Lower lobe of right lung (tissue), 2 donors: ENCODE data around the gene TPM4. TPM values are rescaled to one million over a fixed set of nuclear protein-coding genes. Genes with fewer than 3 reads are reported as not detected.
A peak's percentile ranks its signal among the peaks of the same experiment; 100 is the strongest.

Experiments used
- ATAC-seq, 2 donors: fragments of 200-7000 bp; cut with Tn5 transposase; one replicate each; pipeline ENCODE4 v1.9.1; 2020 to 2022; ENCODE audit warnings: mild to moderate bottlenecking in 2 of 2, moderate library complexity in 2 of 2
- DNase-seq: peaks from one replicate; pipeline ENCODE4 v3.0.0-alpha.2; 2020
- H3K27ac ChIP-seq: fragments of 200-600 bp; one replicate; pipeline ENCODE4 v1.8.0; 2022
- H3K27me3 ChIP-seq: fragments of 200-600 bp; one replicate; pipeline ENCODE4 v1.8.0; 2022; ENCODE audit warnings: low read depth
- H3K36me3 ChIP-seq: fragments of 200-600 bp; one replicate; pipeline ENCODE4 v1.8.0; 2022; ENCODE audit warnings: mild to moderate bottlenecking
- H3K4me1 ChIP-seq: fragments of 200-600 bp; one replicate; pipeline ENCODE4 v1.8.0; 2022
- H3K4me3 ChIP-seq: fragments of 200-600 bp; one replicate; pipeline ENCODE4 v1.8.0; 2022; ENCODE audit warnings: mild to moderate bottlenecking
- H3K9me3 ChIP-seq: fragments of 200-600 bp; one replicate; pipeline ENCODE4 v1.8.0; 2022
- intact Hi-C: fragments of 100-400 bp; cut with DNase I; formaldehyde crosslinking; loops from one replicate; pipeline ENCODE4 v1.11.0; 2022
- total RNA-seq: library from RNA; stranded (reverse); fragmentation: NEBNext Ultra II Directional; extraction: Animal tissue kit (Norgen Biotek cat#: 25700); gene quantifications from one replicate; pipeline ENCODE4 v1.2.1, GENCODE V29; 2021
- TF ChIP-seq, protein P1 (sequence below): fragments of 200-600 bp; IDR thresholded peaks from one replicate; pipeline ENCODE4 v1.8.0; 2022; ENCODE audit warnings: antibody characterized with exemption, mild to moderate bottlenecking
- donor health status: DM: no; HTN: yes; CAD: no; lungs with severe emphysema.

TPM4 gene
- total RNA-seq, 1 donor from 2014 or later, result 319 TPM

- DNase-seq (no peak), ATAC-seq (no peak)
- intact Hi-C loops, result no loop called here
- no peak overlapping the region for H3K4me3 ChIP-seq
- TF ChIP-seq, protein P1, sequence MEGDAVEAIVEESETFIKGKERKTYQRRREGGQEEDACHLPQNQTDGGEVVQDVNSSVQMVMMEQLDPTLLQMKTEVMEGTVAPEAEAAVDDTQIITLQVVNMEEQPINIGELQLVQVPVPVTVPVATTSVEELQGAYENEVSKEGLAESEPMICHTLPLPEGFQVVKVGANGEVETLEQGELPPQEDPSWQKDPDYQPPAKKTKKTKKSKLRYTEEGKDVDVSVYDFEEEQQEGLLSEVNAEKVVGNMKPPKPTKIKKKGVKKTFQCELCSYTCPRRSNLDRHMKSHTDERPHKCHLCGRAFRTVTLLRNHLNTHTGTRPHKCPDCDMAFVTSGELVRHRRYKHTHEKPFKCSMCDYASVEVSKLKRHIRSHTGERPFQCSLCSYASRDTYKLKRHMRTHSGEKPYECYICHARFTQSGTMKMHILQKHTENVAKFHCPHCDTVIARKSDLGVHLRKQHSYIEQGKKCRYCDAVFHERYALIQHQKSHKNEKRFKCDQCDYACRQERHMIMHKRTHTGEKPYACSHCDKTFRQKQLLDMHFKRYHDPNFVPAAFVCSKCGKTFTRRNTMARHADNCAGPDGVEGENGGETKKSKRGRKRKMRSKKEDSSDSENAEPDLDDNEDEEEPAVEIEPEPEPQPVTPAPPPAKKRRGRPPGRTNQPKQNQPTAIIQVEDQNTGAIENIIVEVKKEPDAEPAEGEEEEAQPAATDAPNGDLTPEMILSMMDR, result no peak
- H3K36me3 ChIP-seq, result no peaks in the 10 kb centered on the region
- no peaks in the 10 kb centered on the region for H3K4me1 ChIP-seq
- no peaks in the 10 kb centered on the region for H3K27me3 ChIP-seq
- no peaks in the 10 kb centered on the region for H3K9me3 ChIP-seq
- no peak overlapping the region for H3K27ac ChIP-seq
Observed at GRCh38 chr19:16057062-16057461, 19.2 kb upstream of the TPM4 start.

GRCh38 chr19:16060294-16060693, 16.0 kb upstream of the TPM4 start:
- ATAC-seq, result no peak
- intact Hi-C loops, result no loop called here
- H3K9me3 ChIP-seq, result no peaks in the 10 kb centered on the region
- no peaks in the 10 kb centered on the region for H3K36me3 ChIP-seq
- no peaks in the 10 kb centered on the region for H3K27me3 ChIP-seq
- no peaks in the 10 kb centered on the region for H3K4me1 ChIP-seq
- H3K4me3 ChIP-seq, result no peak overlapping the region
- H3K27ac ChIP-seq, result no peak overlapping the region
- TF ChIP-seq, protein P1, result no peak
- DNase-seq, result no peak

GRCh38 chr19:16061943-16062342, 14.4 kb upstream of the TPM4 start:
- intact Hi-C loops, result no loop called here
- no peak for DNase-seq

DNA sequence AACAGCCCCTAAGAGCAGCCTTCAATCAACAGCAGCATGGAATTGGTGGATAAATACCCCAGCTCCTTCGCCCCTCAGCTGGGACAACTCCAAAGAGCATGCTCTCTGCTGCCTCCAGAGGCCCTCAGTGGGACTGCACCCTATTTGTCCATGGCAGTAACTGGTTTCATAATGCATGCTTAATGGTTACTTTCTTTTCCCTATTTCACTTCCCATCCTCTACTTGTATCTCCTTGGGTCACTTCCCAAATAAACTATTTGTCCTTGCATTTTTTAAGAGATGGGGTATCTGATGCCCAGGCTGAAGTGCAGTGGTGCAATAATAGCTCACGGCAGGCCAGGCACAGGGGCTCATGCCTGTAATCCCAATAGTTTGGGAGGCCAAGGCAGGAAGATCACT, 13.5 kb upstream of the TPM4 start:
- DNase-seq, result peak; percentile 75
- TF ChIP-seq, protein P1, result peak; percentile 88
- peaks cover 9% of the 10 kb centered on the region for H3K4me1 ChIP-seq
- peak; percentile 51 to 81 for ATAC-seq
- no peaks in the 10 kb centered on the region for H3K9me3 ChIP-seq
- no peaks in the 10 kb centered on the region for H3K36me3 ChIP-seq
- H3K27ac ChIP-seq, result no peak overlapping the region
- no peak overlapping the region for H3K4me3 ChIP-seq
- no peaks in the 10 kb centered on the region for H3K27me3 ChIP-seq
- intact Hi-C loops, result no loop called here

More at GRCh38 chr19:16061943-16062342, 14.4 kb upstream of the TPM4 start:
- Histone ChIP-seq H3K4me1 (peaks cover under 1% of the 10 kb centered on the region), H3K9me3 (no peaks in the 10 kb centered on the region), H3K27ac (no peak overlapping the region), H3K36me3 (no peaks in the 10 kb centered on the region), H3K4me3 (no peak overlapping the region), H3K27me3 (no peaks in the 10 kb centered on the region)
- TF ChIP-seq, protein P1, result no peak
- ATAC-seq, result no peak

- Histone ChIP-seq H3K27me3 (no peaks in the 10 kb centered on the region), H3K9me3 (no peaks in the 10 kb centered on the region), H3K36me3 (no peaks in the 10 kb centered on the region), H3K4me1 (peaks cover 9% of the 10 kb centered on the region), H3K27ac (no peak overlapping the region), H3K4me3 (no peak overlapping the region)
- peak; percentile 25 for DNase-seq
- ATAC-seq, result no peak
- intact Hi-C loops, result no loop called here
- TF ChIP-seq, protein P1, result no peak
Observed at GRCh38 chr19:16064209-16064889, 11.9 kb upstream of the TPM4 start.
